HG02938 (cell line): ENCODE data around the gene USP43.

ENCODE experiments used
- ATAC-seq: cut with Tn5 transposase; IDR thresholded peaks from one replicate; pipeline ENCODE4 v1.9.1; 2021; ENCODE audit warnings: mild to moderate bottlenecking, moderate library complexity; ENCODE audit not compliant: unreplicated experiment

Gene USP43

GRCh38 chr17:9707948-9708347 lies 62.6 kb downstream of the USP43 start:
- no peak for ATAC-seq

GRCh38 chr17:9714801-9715200 lies 69.5 kb downstream of the USP43 start:
- ATAC-seq = no peak

- no peak for ATAC-seq
Observed at GRCh38 chr17:9715503-9716016, 70.2 kb downstream of the USP43 start.

GRCh38 chr17:9725575-9725974 lies 80.3 kb downstream of the USP43 start:
- no peak for ATAC-seq

GRCh38 chr17:9726291-9726690 lies 81.0 kb downstream of the USP43 start:
- no peak for ATAC-seq

GRCh38 chr17:9728005-9728404 lies 82.7 kb downstream of the USP43 start:
- ATAC-seq = no peak

GRCh38 chr17:9728564-9728963 lies 83.2 kb downstream of the USP43 start:
- ATAC-seq = no peak

- peak; percentile 49 for ATAC-seq
Observed at GRCh38 chr17:9729034-9729650, 83.8 kb downstream of the USP43 start.

- ATAC-seq = no peak
Observed at GRCh38 chr17:9729735-9730420, 84.6 kb downstream of the USP43 start.

GRCh38 chr17:9750524-9750923 lies 105.2 kb downstream of the USP43 start:
- ATAC-seq = no peak

GRCh38 chr17:9755083-9755482 lies 109.8 kb downstream of the USP43 start:
- ATAC-seq = no peak

- no peak for ATAC-seq
Observed at GRCh38 chr17:9760266-9760665, 114.9 kb downstream of the USP43 start.

GRCh38 chr17:9763643-9764042 lies 118.3 kb downstream of the USP43 start:
- no peak for ATAC-seq

GRCh38 chr17:9765322-9765721 lies 120.0 kb downstream of the USP43 start:
- ATAC-seq = no peak

GRCh38 chr17:9766970-9767369 lies 121.7 kb downstream of the USP43 start:
- no peak for ATAC-seq

GRCh38 chr17:9767432-9767991 lies 122.2 kb downstream of the USP43 start:
- no peak for ATAC-seq

GRCh38 chr17:9768381-9768934 lies 123.1 kb downstream of the USP43 start:
- no peak for ATAC-seq

- no peak for ATAC-seq
Observed at GRCh38 chr17:9769036-9769695, 123.8 kb downstream of the USP43 start.

GRCh38 chr17:9771465-9771864 lies 126.1 kb downstream of the USP43 start:
- no peak for ATAC-seq

GRCh38 chr17:9772658-9773057 lies 127.3 kb downstream of the USP43 start:
- ATAC-seq = no peak

GRCh38 chr17:9776911-9777310 lies 131.6 kb downstream of the USP43 start:
- no peak for ATAC-seq
